GM12878 (cell line): ENCODE measurements around the gene CBX2. TPM values are rescaled to one million over a fixed set of nuclear protein-coding genes. Genes with fewer than 3 reads are reported as not detected.

ENCODE experiments used
- ATAC-seq: fragments of 200-7000 bp; cut with Tn5 transposase; 3 replicates; pipeline ENCODE4 v1.9.1; 2020; ENCODE audit warnings: mild to moderate bottlenecking, moderate library complexity
- BruUV-seq: library from RNA; stranded (reverse); fragments of 400-500 nt; replicated peaks from 2 replicates; lab custom pipeline; 2021; lab: Mats Ljungman, UMichigan
- CTCF ChIA-PET: fragments of 300-600 bp; sonication (Branson Sonifier 250); formaldehyde crosslinking; extraction: SDS; loops from one replicate; lab custom pipeline; 2021; ENCODE audit warnings: inconsistent platforms; lab: Yijun Ruan, JAX
- POLR2A ChIA-PET: fragments of 350-600 bp; formaldehyde crosslinking; extraction: SDS; loops from one replicate; lab custom pipeline; 2021; ENCODE audit warnings: inconsistent platforms; lab: Charles Lee
- RAD21 ChIA-PET: fragments of 300-600 bp; sonication (Branson Sonifier 250); formaldehyde crosslinking; loops from one replicate; lab custom pipeline; 2023; ENCODE audit warnings: antibody characterized with exemption; ENCODE audit not compliant: unreplicated experiment; lab: Charles Lee
- SMC1A ChIA-PET: fragments of 300-600 bp; sonication (Branson Sonifier 250); formaldehyde crosslinking; loops from one replicate; lab custom pipeline; 2023; ENCODE audit not compliant: unreplicated experiment, uncharacterized antibody; lab: Charles Lee
- DNase-seq: peaks from one replicate; pipeline ENCODE4 v3.0.0-alpha.2; 2011; ENCODE audit warnings: low read depth, low spot score
- FAIRE-seq: peaks from 3 replicates; lab custom pipeline; 2011; peaks lifted over from hg19 to GRCh38; lab: Jason Lieb, UNC
- H2AFZ ChIP-seq: 2 replicates; pipeline ENCODE4 v1.6.0; 2011; ENCODE audit warnings: low read depth, low read length, control low read depth; ENCODE audit not compliant: control insufficient read depth
- H3K27ac ChIP-seq: 2 replicates; pipeline ENCODE4 v1.5.1; 2011; ENCODE audit warnings: control low read depth; ENCODE audit not compliant: control insufficient read depth, insufficient read depth
- H3K27me3 ChIP-seq, 2 experiments: replicated peaks in 1 of 2; 2 replicates each; pipeline versions ENCODE4 v1.6.0 to v1.6.1; 2011; ENCODE audit warnings: low read length in 1 of 2; ENCODE audit not compliant: control insufficient read depth in 2 of 2, insufficient read depth in 2 of 2
- H3K36me3 ChIP-seq, 2 experiments: 2 replicates each; pipeline ENCODE4 v1.5.1; 2011; ENCODE audit warnings: low read length in 1 of 2; ENCODE audit not compliant: control insufficient read depth in 2 of 2, insufficient read depth in 2 of 2
- H3K4me1 ChIP-seq: 2 replicates; pipeline ENCODE4 v1.6.1; 2011; ENCODE audit warnings: mild to moderate bottlenecking, low read length, moderate library complexity, mixed read lengths; ENCODE audit not compliant: control insufficient read depth, insufficient read depth
- H3K4me2 ChIP-seq: 2 replicates; pipeline ENCODE4 v1.6.0; 2011; ENCODE audit warnings: control low read depth; ENCODE audit not compliant: control insufficient read depth, insufficient read depth
- H3K4me3 ChIP-seq: fragments of 200-600 bp; sonication (generic); 2 replicates; pipeline ENCODE4 v1.5.1; 2016
- H3K79me2 ChIP-seq: 2 replicates; pipeline ENCODE4 v1.6.0; 2011; ENCODE audit warnings: low read length; ENCODE audit not compliant: control insufficient read depth, insufficient read depth
- H3K9ac ChIP-seq: 2 replicates; pipeline ENCODE4 v1.8.0; 2011; ENCODE audit warnings: low read length, control low read depth, mixed read lengths; ENCODE audit not compliant: control insufficient read depth, insufficient read depth
- H3K9me3 ChIP-seq: replicated peaks from 3 replicates; pipeline ENCODE4 v1.5.1; 2011; ENCODE audit warnings: mild to moderate bottlenecking, low read length; ENCODE audit not compliant: control insufficient read depth, insufficient read depth
- H4K20me1 ChIP-seq: 2 replicates; pipeline ENCODE4 v1.6.0; 2011; ENCODE audit not compliant: control insufficient read depth, insufficient read depth
- BCL3 ChIP-seq: IDR thresholded peaks from 2 replicates; pipeline ENCODE4 v1.6.1; 2011; ENCODE audit warnings: borderline replicate concordance, low read depth, mild to moderate bottlenecking, moderate library complexity, low read length; ENCODE audit not compliant: insufficient read depth, poor library complexity, severe bottlenecking
- BRCA1 ChIP-seq: IDR thresholded peaks from 2 replicates; pipeline ENCODE4 v1.6.1; 2011; ENCODE audit warnings: low read depth, low read length, improper control_type of control experiment
- EP300 ChIP-seq, 2 experiments: fragments of 150-350 bp in 1 of 2; IDR thresholded peaks; 2 replicates each; pipeline ENCODE4 v1.6.1; 2011 to 2012; ENCODE audit warnings: low read depth in 2 of 2, low read length in 2 of 2, borderline replicate concordance in 1 of 2, improper control_type of control experiment in 1 of 2, inconsistent platforms in 1 of 2; ENCODE audit not compliant: control insufficient read depth in 1 of 2
- ETV6 ChIP-seq, 2 experiments: fragments of 450-650 bp in 1 of 2; IDR thresholded peaks in 1 of 2; conservative IDR thresholded peaks in 1 of 2; 2 replicates each; pipeline ENCODE4 v1.6.1; 2014; ENCODE audit warnings: antibody characterized with exemption in 1 of 2, borderline replicate concordance in 1 of 2, low read depth in 1 of 2, mild to moderate bottlenecking in 1 of 2, moderate library complexity in 1 of 2
- FOXK2 ChIP-seq: fragments of 450-650 bp; IDR thresholded peaks from 2 replicates; pipeline ENCODE4 v1.6.1; 2017; ENCODE audit warnings: mild to moderate bottlenecking, moderate library complexity
- GABPA ChIP-seq: IDR thresholded peaks from 2 replicates; pipeline ENCODE4 v1.6.1; 2014; ENCODE audit warnings: antibody characterized with exemption, low read depth, mild to moderate bottlenecking, inconsistent platforms
- NR2C2 ChIP-seq: IDR thresholded peaks from 2 replicates; pipeline ENCODE4 v1.6.1; 2011; ENCODE audit warnings: borderline replicate concordance, low read depth; ENCODE audit not compliant: control insufficient read depth, insufficient read length
- PAX5 ChIP-seq: IDR thresholded peaks from 2 replicates; pipeline ENCODE4 v1.6.1; 2011; ENCODE audit warnings: low read depth, low read length, borderline replicate concordance
- POLR2AphosphoS5 ChIP-seq: IDR thresholded peaks from 2 replicates; pipeline ENCODE4 v1.6.1; 2011; ENCODE audit warnings: mild to moderate bottlenecking, low read length, inconsistent platforms
- RUNX3 ChIP-seq: IDR thresholded peaks from 2 replicates; pipeline ENCODE4 v1.6.1; 2012; ENCODE audit warnings: low read length, inconsistent platforms
- SMAD1 ChIP-seq: fragments of 450-650 bp; IDR thresholded peaks from 2 replicates; pipeline ENCODE4 v1.6.1; 2018; ENCODE audit warnings: mild to moderate bottlenecking, low read depth; ENCODE audit not compliant: partially characterized antibody
- TAF1 ChIP-seq: IDR thresholded peaks from 2 replicates; pipeline ENCODE4 v1.6.1; 2011; ENCODE audit warnings: mild to moderate bottlenecking, low read depth, low read length, borderline replicate concordance
- TBL1XR1 ChIP-seq: IDR thresholded peaks from 2 replicates; pipeline ENCODE4 v1.6.1; 2012; ENCODE audit warnings: low read depth, low read length, improper control_type of control experiment
- USF1 ChIP-seq: IDR thresholded peaks from 2 replicates; pipeline ENCODE4 v1.6.1; 2011; ENCODE audit warnings: borderline replicate concordance, low read depth, mild to moderate bottlenecking, moderate library complexity, mixed read lengths, low read length; ENCODE audit not compliant: insufficient read depth; ENCODE audit errors: extremely low read length
- ZNF207 ChIP-seq: fragments of 450-650 bp; IDR thresholded peaks from 2 replicates; pipeline ENCODE4 v1.6.1; 2014; ENCODE audit warnings: antibody characterized with exemption, mild to moderate bottlenecking, borderline replicate concordance
- ZNF217 ChIP-seq: fragments of 450-650 bp; IDR thresholded peaks from 2 replicates; pipeline ENCODE4 v1.6.1; 2017; ENCODE audit warnings: antibody characterized with exemption, mild to moderate bottlenecking
- WGBS: methylation state at CpG from one replicate; pipeline ENCODE4 v1.1.6; 2016; ENCODE audit warnings: low lambda C conversion rate; ENCODE audit not compliant: insufficient replicate concordance, insufficient coverage; ENCODE audit errors: missing lambda C conversion rate; 5-methylcytosine and 5-hydroxymethylcytosine counted together
- in situ Hi-C: fragments of 300-500 bp; cut with MboI; formaldehyde crosslinking; loops from 9 replicates; pipeline ENCODE4 v1.14.3; 2018; ENCODE audit warnings: mixed read lengths
- intact Hi-C: fragments of 100-400 bp; cut with micrococcal nuclease; formaldehyde crosslinking; loops from one replicate; pipeline ENCODE4 v1.14.2; 2022; ENCODE audit not compliant: unreplicated experiment
- polyA plus RNA-seq, 11 experiments: library from polyadenylated mRNA; depleted of rRNA in 4 of 11; unstranded in 6 of 11; stranded (reverse) in 5 of 11; fragments of >200 nt; fragmentation: Nextera tagmentation in 4 of 11; fragmentation: Illumina TruSeq in 1 of 11; extraction: Ambion mirVana in 4 of 11; extraction: Trizol in 1 of 11; gene quantifications; 1 replicate in 1 of 11; 2 replicates in 10 of 11; pipeline versions ENCODE4 v1.2.1 to v1.2.3, GENCODE V29; 2011 to 2016; ENCODE audit warnings: inconsistent platforms in 2 of 11, missing spikeins in 2 of 11, low read depth in 1 of 11
- total RNA-seq, 4 experiments: library from RNA; depleted of rRNA in 3 of 4; stranded (reverse); fragments of >200 nt in 3 of 4; fragmentation: Illumina TruSeq in 1 of 4; extraction: Trizol in 1 of 4; gene quantifications; 2 replicates each; pipeline versions ENCODE4 v1.2.1 to v1.2.3, GENCODE V29; 2013 to 2021
- TF ChIP-seq, protein P1 (sequence below): fragments of 450-650 bp; IDR thresholded peaks from 2 replicates; pipeline ENCODE4 v1.6.1; 2017; ENCODE audit warnings: mild to moderate bottlenecking, moderate library complexity

CBX2 gene
- total and polyA plus RNA-seq, 10 of the 15 experiments (the other 5 are each of a cell fraction or from before 2014, with no cell fraction given): 0.35 to 7.5 (median 4.2) TPM

DNA sequence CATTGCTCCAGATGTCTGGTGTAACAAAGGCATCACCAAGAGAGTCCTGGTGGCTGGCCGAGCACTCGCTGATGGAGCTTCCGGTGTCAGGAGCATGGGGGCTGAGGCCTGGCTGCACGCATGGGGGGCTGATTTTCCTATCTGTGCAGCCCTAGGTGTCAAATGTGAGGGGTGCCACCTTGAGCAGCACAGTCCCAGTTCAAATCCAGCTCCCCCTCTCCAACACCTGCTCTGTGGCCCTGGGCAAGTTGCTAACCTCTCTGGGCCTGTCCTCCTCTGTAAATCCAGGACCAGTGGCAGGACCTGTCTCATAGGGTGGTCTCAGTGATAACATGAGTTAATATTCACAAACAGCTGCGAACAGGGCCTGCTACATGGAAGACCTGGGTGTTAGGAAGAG lies 34.3 kb upstream of the CBX2 start:
- ChIA-PET SMC1A (no interaction called here), CTCF (interaction anchor here (0.7 to 2.7 kb wide), 5 partner anchors 8 to 256 kb away, joined by 4 to 8 read pairs (median 5); no protein-coding TSS in a partner anchor)
- no peak for ATAC-seq
- no peak for FAIRE-seq
- no peaks in the 10 kb centered on the region for H3K9me3 ChIP-seq
- no peak for TF ChIP-seq SMAD1
- no peak for TF ChIP-seq TBL1XR1
- TF ChIP-seq GABPA: no peak
- no peak for TF ChIP-seq EP300 (IDR thresholded peaks at IDR 0.05; ENCODE audit: borderline replicate concordance in 1 of 2, control insufficient read depth in 1 of 2, low read depth in 2 of 2, low read length in 2 of 2)
- TF ChIP-seq, protein P1, sequence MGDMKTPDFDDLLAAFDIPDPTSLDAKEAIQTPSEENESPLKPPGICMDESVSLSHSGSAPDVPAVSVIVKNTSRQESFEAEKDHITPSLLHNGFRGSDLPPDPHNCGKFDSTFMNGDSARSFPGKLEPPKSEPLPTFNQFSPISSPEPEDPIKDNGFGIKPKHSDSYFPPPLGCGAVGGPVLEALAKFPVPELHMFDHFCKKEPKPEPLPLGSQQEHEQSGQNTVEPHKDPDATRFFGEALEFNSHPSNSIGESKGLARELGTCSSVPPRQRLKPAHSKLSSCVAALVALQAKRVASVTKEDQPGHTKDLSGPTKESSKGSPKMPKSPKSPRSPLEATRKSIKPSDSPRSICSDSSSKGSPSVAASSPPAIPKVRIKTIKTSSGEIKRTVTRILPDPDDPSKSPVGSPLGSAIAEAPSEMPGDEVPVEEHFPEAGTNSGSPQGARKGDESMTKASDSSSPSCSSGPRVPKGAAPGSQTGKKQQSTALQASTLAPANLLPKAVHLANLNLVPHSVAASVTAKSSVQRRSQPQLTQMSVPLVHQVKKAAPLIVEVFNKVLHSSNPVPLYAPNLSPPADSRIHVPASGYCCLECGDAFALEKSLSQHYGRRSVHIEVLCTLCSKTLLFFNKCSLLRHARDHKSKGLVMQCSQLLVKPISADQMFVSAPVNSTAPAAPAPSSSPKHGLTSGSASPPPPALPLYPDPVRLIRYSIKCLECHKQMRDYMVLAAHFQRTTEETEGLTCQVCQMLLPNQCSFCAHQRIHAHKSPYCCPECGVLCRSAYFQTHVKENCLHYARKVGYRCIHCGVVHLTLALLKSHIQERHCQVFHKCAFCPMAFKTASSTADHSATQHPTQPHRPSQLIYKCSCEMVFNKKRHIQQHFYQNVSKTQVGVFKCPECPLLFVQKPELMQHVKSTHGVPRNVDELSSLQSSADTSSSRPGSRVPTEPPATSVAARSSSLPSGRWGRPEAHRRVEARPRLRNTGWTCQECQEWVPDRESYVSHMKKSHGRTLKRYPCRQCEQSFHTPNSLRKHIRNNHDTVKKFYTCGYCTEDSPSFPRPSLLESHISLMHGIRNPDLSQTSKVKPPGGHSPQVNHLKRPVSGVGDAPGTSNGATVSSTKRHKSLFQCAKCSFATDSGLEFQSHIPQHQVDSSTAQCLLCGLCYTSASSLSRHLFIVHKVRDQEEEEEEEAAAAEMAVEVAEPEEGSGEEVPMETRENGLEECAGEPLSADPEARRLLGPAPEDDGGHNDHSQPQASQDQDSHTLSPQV: no peak
- TF ChIP-seq FOXK2: no peak
- TF ChIP-seq NR2C2: no peak
- TF ChIP-seq USF1: no peak
- no peak for TF ChIP-seq TAF1
- no peak for TF ChIP-seq ZNF207
- TF ChIP-seq ETV6 (conservative IDR thresholded peaks at IDR 0.05 in 1 of 2, IDR thresholded peaks at IDR 0.05 in 1 of 2; ENCODE audit: borderline replicate concordance in 1 of 2, low read depth in 1 of 2): no peak
- no peak for TF ChIP-seq RUNX3
- no peak for TF ChIP-seq ZNF217
- no peak for TF ChIP-seq BCL3
- TF ChIP-seq POLR2AphosphoS5: no peak
- TF ChIP-seq BRCA1: no peak
- TF ChIP-seq PAX5: no peak
- TF ChIP-seq, all 136 proteins: peak for 0
- H4K20me1 ChIP-seq: no peaks in the 10 kb centered on the region
- ChIA-PET RAD21 (interaction anchor here (1.2 to 1.3 kb wide), 2 partner anchors 53 to 227 kb away, joined by 4 to 5 read pairs; partner anchors contain the start of gene CBX8), POLR2A (no interaction called here)
- in situ Hi-C loops: no loop called here
- H3K79me2 ChIP-seq: no peaks in the 10 kb centered on the region
- no peak overlapping the region for H3K4me2 ChIP-seq
- no peak overlapping the region for H3K4me3 ChIP-seq
- no peak overlapping the region for H3K9ac ChIP-seq
- no peak overlapping the region for H3K27ac ChIP-seq
- H3K27me3 ChIP-seq: peaks cover 4 to 7% of the 10 kb centered on the region in 2 experiments; a peak in 3 of 4 replicates
- peaks cover 10% of the 10 kb centered on the region for H3K4me1 ChIP-seq
- H2AFZ ChIP-seq: no peak overlapping the region
- no peak for DNase-seq
- no TSS peak for BruUV-seq
- H3K36me3 ChIP-seq: no peaks in the 10 kb centered on the region
- 15% methylated on average over 5 of the region's 5 CpGs for WGBS
- intact Hi-C loops: no loop called here
